ENCODE data around the gene MARK3. TPM values are rescaled to one million over a fixed set of nuclear protein-coding genes. Genes with fewer than 3 reads are reported as not detected.

Gene MARK3
- total RNA-seq, 1 donor from 2014 or later, result 138 TPM

- no peak for TF ChIP-seq CTCF (IDR thresholded peaks at IDR 0.05; ENCODE audit: unreplicated experiment)
- no peak for DNase-seq (ENCODE audit: low spot score, unreplicated experiment)
- no peak overlapping the region for H3K27ac Mint-ChIP-seq
- H3K36me3 Mint-ChIP-seq (ENCODE audit: insufficient read depth), result peaks cover 37% of the 10 kb centered on the region
- H3K9me3 Mint-ChIP-seq (ENCODE audit: low read depth), result no peaks in the 10 kb centered on the region
- no peaks in the 10 kb centered on the region for H3K4me1 Mint-ChIP-seq (ENCODE audit: low read depth)
- H3K4me3 Mint-ChIP-seq (ENCODE audit: low read depth), result no peak overlapping the region
- no peaks in the 10 kb centered on the region for H3K27me3 Mint-ChIP-seq
Measured at GRCh38 chr14:103476631-103477030, 91.4 kb downstream of the MARK3 start.

- no peak for DNase-seq (ENCODE audit: low spot score, unreplicated experiment)
- Mint-ChIP-seq H3K27ac (peak overlapping the region; percentile 9), H3K9me3 (ENCODE audit: low read depth) (no peaks in the 10 kb centered on the region), H3K4me1 (ENCODE audit: low read depth) (no peaks in the 10 kb centered on the region), H3K4me3 (ENCODE audit: low read depth) (no peak overlapping the region), H3K36me3 (ENCODE audit: insufficient read depth) (peaks cover 34% of the 10 kb centered on the region), H3K27me3 (no peaks in the 10 kb centered on the region)
- no peak for TF ChIP-seq CTCF (IDR thresholded peaks at IDR 0.05; ENCODE audit: unreplicated experiment)
Measured at GRCh38 chr14:103480595-103480994, 95.4 kb downstream of the MARK3 start.

GRCh38 chr14:103483600-103483999 lies 98.4 kb downstream of the MARK3 start:
- no peak for DNase-seq (ENCODE audit: low spot score, unreplicated experiment)
- H3K27me3 Mint-ChIP-seq, result no peaks in the 10 kb centered on the region
- H3K9me3 Mint-ChIP-seq (ENCODE audit: low read depth), result no peaks in the 10 kb centered on the region
- H3K27ac Mint-ChIP-seq, result no peak overlapping the region
- no peaks in the 10 kb centered on the region for H3K4me1 Mint-ChIP-seq (ENCODE audit: low read depth)
- peaks cover 22% of the 10 kb centered on the region for H3K36me3 Mint-ChIP-seq (ENCODE audit: insufficient read depth)
- TF ChIP-seq CTCF (IDR thresholded peaks at IDR 0.05; ENCODE audit: unreplicated experiment), result no peak
- no peak overlapping the region for H3K4me3 Mint-ChIP-seq (ENCODE audit: low read depth)

- Mint-ChIP-seq H3K4me3 (ENCODE audit: low read depth) (no peak overlapping the region), H3K27me3 (no peaks in the 10 kb centered on the region), H3K36me3 (ENCODE audit: insufficient read depth) (peaks cover 25% of the 10 kb centered on the region), H3K4me1 (ENCODE audit: low read depth) (no peaks in the 10 kb centered on the region), H3K9me3 (ENCODE audit: low read depth) (no peaks in the 10 kb centered on the region), H3K27ac (no peak overlapping the region)
- DNase-seq (ENCODE audit: low spot score, unreplicated experiment), result no peak
- no peak for TF ChIP-seq CTCF (IDR thresholded peaks at IDR 0.05; ENCODE audit: unreplicated experiment)
Measured at GRCh38 chr14:103485504-103485903, 100.3 kb downstream of the MARK3 start.

- no peak overlapping the region for H3K4me3 Mint-ChIP-seq (ENCODE audit: low read depth)
- no peak for TF ChIP-seq CTCF (IDR thresholded peaks at IDR 0.05; ENCODE audit: unreplicated experiment)
- H3K9me3 Mint-ChIP-seq (ENCODE audit: low read depth), result no peaks in the 10 kb centered on the region
- H3K27me3 Mint-ChIP-seq, result no peaks in the 10 kb centered on the region
- no peak overlapping the region for H3K27ac Mint-ChIP-seq
- H3K4me1 Mint-ChIP-seq (ENCODE audit: low read depth), result no peaks in the 10 kb centered on the region
- no peak for DNase-seq (ENCODE audit: low spot score, unreplicated experiment)
- H3K36me3 Mint-ChIP-seq (ENCODE audit: insufficient read depth), result peaks cover 15% of the 10 kb centered on the region
Measured at GRCh38 chr14:103488071-103488470, 102.9 kb downstream of the MARK3 start.
